IPS-15b (cell line): ENCODE data around the gene PSME3IP1.

Experiments
- H3K27me3 ChIP-seq: one replicate; pipeline ENCODE4 v1.6.1; 2013; ENCODE audit warnings: low read length; ENCODE audit not compliant: control insufficient read depth, insufficient read depth
- H3K36me3 ChIP-seq: one replicate; pipeline ENCODE4 v1.6.1; 2013; ENCODE audit warnings: low read length; ENCODE audit not compliant: control insufficient read depth, insufficient read depth
- H3K4me1 ChIP-seq: one replicate; pipeline ENCODE4 v1.6.1; 2013; ENCODE audit warnings: mild to moderate bottlenecking, low read length; ENCODE audit not compliant: control insufficient read depth, insufficient read depth
- H3K4me3 ChIP-seq: one replicate; pipeline ENCODE4 v1.5.1; 2013; ENCODE audit warnings: low read depth, low read length
- H3K9ac ChIP-seq: one replicate; pipeline ENCODE4 v1.6.1; 2013; ENCODE audit warnings: low read depth, mild to moderate bottlenecking, low read length
- H3K9me3 ChIP-seq: one replicate; pipeline ENCODE4 v1.6.1; 2013; ENCODE audit warnings: mild to moderate bottlenecking, low read length; ENCODE audit not compliant: control insufficient read depth, insufficient read depth

PSME3IP1 gene, protein sequence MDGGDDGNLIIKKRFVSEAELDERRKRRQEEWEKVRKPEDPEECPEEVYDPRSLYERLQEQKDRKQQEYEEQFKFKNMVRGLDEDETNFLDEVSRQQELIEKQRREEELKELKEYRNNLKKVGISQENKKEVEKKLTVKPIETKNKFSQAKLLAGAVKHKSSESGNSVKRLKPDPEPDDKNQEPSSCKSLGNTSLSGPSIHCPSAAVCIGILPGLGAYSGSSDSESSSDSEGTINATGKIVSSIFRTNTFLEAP

DNA sequence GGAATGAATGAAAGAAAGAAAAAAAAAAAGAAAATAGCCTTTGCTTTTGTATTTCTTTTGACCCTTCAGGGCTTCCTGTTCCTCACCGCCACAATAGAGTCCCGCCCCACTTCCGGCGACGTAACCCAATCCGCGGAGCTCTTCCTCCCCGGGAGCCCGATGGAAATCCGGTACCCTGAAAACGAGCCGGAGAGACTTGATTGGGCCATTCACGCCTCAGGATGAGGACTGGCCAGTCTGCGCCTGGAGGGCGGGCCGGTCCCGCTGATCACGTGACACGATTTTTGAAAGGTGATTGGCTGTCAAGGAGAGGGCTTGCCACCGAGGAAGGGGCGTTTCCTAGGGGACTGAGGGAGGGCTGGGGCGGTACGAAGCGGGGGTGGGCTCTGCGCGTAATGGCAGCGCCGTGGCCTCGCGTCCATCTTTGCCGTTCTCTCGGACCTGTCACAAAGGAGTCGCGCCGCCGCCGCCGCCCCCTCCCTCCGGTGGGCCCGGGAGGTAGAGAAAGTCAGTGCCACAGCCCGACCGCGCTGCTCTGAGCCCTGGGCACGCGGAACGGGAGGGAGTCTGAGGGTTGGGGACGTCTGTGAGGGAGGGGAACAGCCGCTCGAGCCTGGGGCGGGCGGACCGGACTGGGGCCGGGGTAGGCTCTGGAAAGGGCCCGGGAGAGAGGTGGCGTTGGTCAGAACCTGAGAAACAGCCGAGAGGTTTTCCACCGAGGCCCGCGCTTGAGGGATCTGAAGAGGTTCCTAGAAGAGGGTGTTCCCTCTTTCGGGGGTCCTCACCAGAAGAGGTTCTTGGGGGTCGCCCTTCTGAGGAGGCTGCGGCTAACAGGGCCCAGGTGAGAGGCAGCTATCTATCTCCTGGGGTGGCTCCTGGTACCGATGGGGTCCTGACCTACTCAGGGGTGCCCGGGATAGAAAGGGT lies at the start of gene PSME3IP1, which contains the start of gene RSPRY1:
PSME3IP1 (minus strand) TSS at position 95 of the 927 bp plus-strand sequence. CDS start 12,185 bp downstream, outside the sequence.
RSPRY1 (plus strand) TSS at position 385 of the 927 bp plus-strand sequence. CDS start 18,330 bp downstream, outside the sequence.
- Histone ChIP-seq H3K27me3 (no peaks in the 10 kb centered on the region), H3K4me1 (peaks cover 9% of the 10 kb centered on the region), H3K9me3 (no peaks in the 10 kb centered on the region), H3K36me3 (no peaks in the 10 kb centered on the region), H3K4me3 (peak within 1 kb of the TSS; percentile 94), H3K9ac (peak within 1 kb of the TSS; percentile 86)

DNA sequence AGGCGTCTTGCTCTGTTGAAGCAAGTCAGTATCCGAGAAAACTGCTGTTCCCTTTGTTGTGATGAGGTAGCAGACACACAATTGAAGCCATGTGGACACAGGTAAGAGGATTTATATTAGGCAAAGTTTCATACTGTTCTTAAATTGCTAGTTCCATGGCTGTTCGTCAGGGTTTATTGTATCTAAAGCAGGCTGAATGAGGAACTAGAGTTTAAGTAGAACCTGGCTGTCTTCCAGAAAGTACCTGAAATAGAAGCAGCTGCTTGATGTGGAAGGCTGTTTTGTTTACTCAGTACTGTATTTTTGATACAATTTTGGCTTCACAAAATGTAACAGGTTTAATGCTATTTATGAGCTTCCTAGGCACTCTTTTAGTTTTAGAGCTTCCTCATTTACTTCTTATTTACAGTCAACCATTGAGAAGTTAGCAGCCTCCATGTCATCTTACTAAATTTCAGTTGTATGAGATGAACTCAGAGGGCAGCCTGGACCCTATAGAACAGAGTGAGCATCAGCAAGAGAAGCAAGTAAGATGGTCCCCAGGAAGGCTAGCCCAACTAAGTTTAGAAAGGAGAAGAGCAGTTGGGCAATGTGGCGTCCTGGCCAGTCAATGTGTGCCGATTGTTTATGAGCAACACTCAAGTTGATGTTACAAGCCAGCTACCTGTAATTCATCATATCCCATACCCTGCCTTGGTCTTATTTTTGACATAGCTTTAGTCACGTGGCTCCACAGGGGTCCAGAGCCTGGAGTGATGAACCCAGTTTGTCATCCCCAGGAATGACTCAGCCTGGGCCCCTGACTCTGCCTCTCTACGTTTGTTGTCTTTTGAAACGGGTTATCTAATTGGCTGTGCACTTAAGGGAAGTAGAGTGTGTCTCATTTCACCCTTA lies 49.5 kb upstream of the PSME3IP1 start:
- no peaks in the 10 kb centered on the region for H3K4me1 ChIP-seq
- no peaks in the 10 kb centered on the region for H3K27me3 ChIP-seq
- no peak overlapping the region for H3K4me3 ChIP-seq
- peaks cover 3% of the 10 kb centered on the region for H3K36me3 ChIP-seq
- no peaks in the 10 kb centered on the region for H3K9me3 ChIP-seq
- H3K9ac ChIP-seq = no peak overlapping the region

DNA sequence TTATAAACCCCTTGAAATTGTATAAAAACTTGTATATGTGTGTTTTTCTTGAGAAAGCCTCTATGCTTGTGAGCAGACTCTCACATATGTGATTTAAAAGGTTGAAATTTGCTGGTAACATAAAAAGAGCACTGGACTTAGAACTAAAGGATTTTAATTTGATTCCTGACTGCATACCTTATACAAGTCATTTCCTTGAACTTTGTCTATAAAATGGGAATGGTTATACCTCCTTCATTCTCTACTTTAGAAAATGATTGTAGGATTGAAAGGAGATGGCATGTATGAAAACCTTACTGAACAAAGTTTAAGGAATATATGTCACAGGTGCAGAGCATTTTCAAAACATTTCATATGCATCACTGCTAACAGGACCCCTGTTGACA lies 48.9 kb upstream of the PSME3IP1 start:
- Histone ChIP-seq H3K9me3 (no peaks in the 10 kb centered on the region), H3K36me3 (peaks cover 3% of the 10 kb centered on the region), H3K4me3 (no peak overlapping the region), H3K27me3 (no peaks in the 10 kb centered on the region), H3K4me1 (no peaks in the 10 kb centered on the region), H3K9ac (no peak overlapping the region)

DNA sequence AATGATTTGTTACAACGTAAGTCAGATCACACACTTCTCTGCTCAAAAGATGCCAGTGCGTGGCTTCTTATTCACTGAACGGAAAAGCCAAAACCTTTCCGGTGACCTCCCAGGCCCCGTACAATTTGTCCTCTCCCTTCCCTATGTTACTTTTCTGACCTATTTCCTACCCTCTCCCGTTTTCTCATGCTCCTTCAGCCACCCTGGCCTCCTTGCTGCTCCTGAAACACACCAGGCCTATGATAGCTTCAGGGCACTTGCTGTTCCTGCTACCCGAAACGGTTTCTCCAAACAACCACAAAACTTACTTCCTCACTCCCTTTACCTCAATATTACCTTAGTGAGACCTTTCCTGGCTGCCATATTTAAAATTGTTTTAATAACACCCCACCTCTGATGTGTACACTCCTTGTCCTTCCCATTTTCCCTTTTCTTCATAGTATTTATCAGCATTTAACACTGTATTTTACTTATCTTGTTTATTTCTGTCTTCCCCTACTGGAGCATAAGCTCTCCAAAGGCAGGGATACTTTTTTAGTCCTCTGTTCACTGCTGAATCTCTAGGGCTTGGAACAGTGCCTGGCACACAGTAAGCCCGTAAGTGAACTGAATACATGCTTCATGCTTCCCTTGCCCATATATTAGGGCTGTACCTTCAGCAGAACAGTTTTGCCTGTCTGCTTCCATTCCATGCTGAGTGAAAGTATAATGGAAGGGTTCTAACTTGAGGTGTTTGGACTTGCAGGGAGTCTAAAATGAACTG lies 48.3 kb upstream of the PSME3IP1 start:
- peaks cover 3% of the 10 kb centered on the region for H3K36me3 ChIP-seq
- no peaks in the 10 kb centered on the region for H3K27me3 ChIP-seq
- no peaks in the 10 kb centered on the region for H3K9me3 ChIP-seq
- no peak overlapping the region for H3K9ac ChIP-seq
- no peaks in the 10 kb centered on the region for H3K4me1 ChIP-seq
- no peak overlapping the region for H3K4me3 ChIP-seq

DNA sequence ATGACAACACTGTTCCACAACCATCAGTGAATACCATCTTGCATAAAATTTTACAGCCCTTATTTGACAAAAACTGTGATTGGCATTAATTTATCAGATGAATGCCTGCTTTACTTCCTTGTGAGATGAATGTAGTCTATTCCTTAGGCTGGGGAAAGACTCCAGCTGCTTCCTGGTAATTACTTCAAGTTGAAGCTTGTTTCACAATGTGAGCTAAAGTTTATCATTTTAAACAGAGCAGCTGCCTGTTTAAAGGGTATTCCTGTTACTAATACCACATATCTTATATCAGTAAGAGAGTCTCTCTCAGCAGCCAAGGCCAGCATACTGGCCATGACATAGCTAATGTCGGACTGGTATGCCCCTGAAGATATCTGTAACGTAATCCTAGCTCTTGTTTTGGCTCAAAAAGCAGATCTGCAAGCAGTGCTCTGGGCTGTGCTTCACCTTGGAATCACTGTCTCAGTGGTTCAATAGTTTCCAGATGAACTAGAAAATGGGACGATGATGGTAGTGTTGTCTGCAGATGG lies 46.0 kb upstream of the PSME3IP1 start:
- Histone ChIP-seq H3K4me1 (no peaks in the 10 kb centered on the region), H3K36me3 (peaks cover 7% of the 10 kb centered on the region)

DNA sequence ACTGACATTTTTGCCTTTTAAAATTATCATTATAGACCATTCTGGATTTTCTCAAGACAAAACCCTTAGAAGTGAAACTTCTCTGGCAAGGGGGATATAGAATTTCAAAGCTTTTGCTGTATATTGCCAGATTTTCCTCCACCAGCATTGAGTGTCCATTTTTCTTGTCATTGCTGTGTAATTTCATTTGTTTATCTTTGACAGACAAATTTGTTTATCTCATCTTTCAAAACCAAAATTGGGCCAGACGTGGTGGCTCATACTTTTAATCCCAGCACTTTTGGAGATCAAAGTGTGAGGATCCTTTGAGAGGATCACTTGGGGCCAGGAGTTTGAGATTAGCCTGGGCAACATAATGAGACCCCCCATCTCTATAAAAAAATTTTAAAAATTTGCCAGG lies 43.2 kb upstream of the PSME3IP1 start:
- no peaks in the 10 kb centered on the region for H3K4me1 ChIP-seq
- H3K36me3 ChIP-seq = peaks cover 14% of the 10 kb centered on the region

More for the DNA sequence above, 46.0 kb upstream of the PSME3IP1 start:
- Histone ChIP-seq H3K9ac (no peak overlapping the region), H3K9me3 (no peaks in the 10 kb centered on the region), H3K4me3 (no peak overlapping the region), H3K27me3 (no peaks in the 10 kb centered on the region)

DNA sequence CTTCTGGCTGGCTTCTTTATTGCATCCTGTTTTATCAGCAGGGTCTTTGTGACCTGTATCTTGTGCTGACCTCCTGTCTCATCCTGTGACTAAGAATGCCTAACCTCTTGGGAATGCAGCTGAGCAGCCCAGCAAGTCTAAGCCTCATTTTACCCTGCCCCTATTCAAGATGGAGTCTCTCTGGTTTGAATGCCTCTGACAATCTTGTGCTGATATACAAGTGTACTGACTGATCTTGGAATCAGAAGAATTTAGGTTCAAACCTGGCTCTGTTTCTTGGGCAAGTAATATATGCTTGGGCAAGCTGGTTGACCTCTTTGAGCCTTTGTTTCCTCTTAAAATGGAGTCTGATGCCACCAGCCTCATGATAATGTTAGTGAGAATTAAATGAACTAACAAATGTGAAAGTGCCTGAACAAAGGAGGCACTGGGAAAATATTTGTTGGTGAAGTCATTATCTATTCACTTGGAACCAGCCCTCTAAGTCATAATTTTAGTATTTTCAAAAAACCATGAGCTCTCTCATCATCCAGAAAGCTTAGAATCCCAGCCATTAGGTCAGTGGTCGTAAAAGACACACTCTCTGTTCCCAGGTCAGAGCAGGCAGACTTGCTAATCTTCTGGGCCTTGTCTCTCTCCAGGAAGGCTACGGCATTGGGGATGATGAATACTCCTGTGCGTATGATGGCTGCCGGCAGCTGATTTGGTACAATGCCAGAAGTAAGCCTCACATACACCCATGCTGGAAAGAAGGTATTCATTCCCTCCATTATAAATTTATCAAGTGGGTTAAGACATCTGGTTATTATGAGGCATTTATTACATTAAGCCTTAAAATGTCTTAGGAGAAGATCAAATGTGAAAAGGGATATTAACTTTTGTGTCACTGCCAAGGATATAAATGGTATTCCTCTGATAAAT lies 41.1 kb upstream of the PSME3IP1 start:
- Histone ChIP-seq H3K4me1 (no peaks in the 10 kb centered on the region), H3K9ac (no peak overlapping the region), H3K9me3 (no peaks in the 10 kb centered on the region), H3K27me3 (no peaks in the 10 kb centered on the region), H3K36me3 (peaks cover 17% of the 10 kb centered on the region), H3K4me3 (no peak overlapping the region)

More for the DNA sequence above, 43.2 kb upstream of the PSME3IP1 start:
- H3K9me3 ChIP-seq = no peaks in the 10 kb centered on the region
- H3K9ac ChIP-seq = no peak overlapping the region
- no peak overlapping the region for H3K4me3 ChIP-seq
- no peaks in the 10 kb centered on the region for H3K27me3 ChIP-seq

DNA sequence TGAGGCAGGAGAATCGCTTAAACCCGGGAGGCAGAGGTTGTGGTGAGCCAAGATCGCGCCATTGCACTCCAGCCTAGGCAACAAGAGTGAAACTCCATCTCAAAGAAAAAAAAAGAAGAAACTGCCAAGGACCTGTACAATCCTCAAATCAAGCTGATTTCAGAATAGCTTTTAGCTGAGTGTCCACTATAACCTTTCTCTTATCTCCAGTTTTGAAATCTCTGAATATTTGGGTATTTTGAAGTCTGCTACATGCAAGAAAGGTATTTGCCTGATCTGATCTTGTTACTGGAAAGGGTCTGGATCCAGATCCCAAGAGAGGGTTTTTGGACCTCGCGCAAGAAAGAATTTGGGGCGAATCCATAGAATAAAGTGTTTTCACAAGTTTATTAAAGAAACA lies 40.1 kb upstream of the PSME3IP1 start:
- no peak overlapping the region for H3K9ac ChIP-seq
- no peak overlapping the region for H3K4me3 ChIP-seq
- no peaks in the 10 kb centered on the region for H3K9me3 ChIP-seq
- no peaks in the 10 kb centered on the region for H3K27me3 ChIP-seq
- no peaks in the 10 kb centered on the region for H3K4me1 ChIP-seq
- H3K36me3 ChIP-seq = peaks cover 18% of the 10 kb centered on the region

DNA sequence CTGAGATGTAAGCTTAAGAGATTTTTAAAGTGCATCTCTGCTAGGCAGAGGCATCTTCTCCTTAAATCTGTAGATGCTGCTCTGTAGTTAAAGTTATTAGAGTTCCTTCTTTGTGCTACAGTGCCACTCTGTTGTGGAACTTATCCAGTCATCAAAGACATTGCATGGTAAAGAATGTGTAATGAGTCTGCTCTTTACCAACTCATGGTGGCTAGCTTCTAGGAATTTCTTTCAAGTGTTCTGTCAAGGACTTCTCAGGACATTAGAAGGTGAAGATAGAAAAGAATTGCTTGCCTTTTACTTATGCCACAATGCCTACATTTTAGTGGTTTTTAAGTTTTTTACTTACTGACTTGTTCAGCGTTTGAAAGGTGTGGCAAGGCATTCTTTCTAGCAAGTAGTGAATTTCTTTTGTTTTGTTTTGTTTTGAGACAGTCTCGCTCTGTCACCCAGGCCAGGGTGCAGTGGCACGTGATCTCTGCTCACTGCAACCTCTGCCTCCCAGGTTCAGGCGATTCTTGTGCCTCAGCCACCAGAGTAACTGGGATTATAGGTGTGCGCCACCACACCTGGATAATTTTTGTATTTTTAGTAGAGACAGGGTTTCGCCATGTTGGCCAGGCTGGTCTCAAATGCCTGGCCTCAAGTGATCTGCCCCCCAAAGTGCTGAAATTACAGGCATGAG lies 39.0 kb upstream of the PSME3IP1 start:
- Histone ChIP-seq H3K9me3 (no peaks in the 10 kb centered on the region), H3K4me1 (no peaks in the 10 kb centered on the region), H3K9ac (no peak overlapping the region), H3K4me3 (no peak overlapping the region), H3K36me3 (peaks cover 18% of the 10 kb centered on the region), H3K27me3 (no peaks in the 10 kb centered on the region)
